Kidney epithelial cell (primary cell): ENCODE measurements around the gene LAG3. TPM values are rescaled to one million over a fixed set of nuclear protein-coding genes. Genes with fewer than 3 reads are reported as not detected.

Experiments
- DNase-seq: peaks from one replicate; pipeline ENCODE4 v3.0.0-alpha.2; 2010; ENCODE audit warnings: low read depth
- H3K27me3 ChIP-seq: 2 replicates; pipeline ENCODE4 v1.6.0; 2011; ENCODE audit warnings: low read length; ENCODE audit not compliant: control insufficient read depth, insufficient read depth
- H3K36me3 ChIP-seq: 2 replicates; pipeline ENCODE4 v1.5.1; 2011; ENCODE audit warnings: low read length; ENCODE audit not compliant: control insufficient read depth, insufficient read depth
- H3K4me3 ChIP-seq: 2 replicates; pipeline ENCODE4 v1.5.1; 2011; ENCODE audit warnings: low read depth, mild to moderate bottlenecking, control low read depth, low read length
- CTCF ChIP-seq: IDR thresholded peaks from 2 replicates; pipeline ENCODE4 v1.5.1; 2011; ENCODE audit warnings: mild to moderate bottlenecking, moderate library complexity, low read length, control low read depth, inconsistent platforms; ENCODE audit not compliant: insufficient read depth, poor library complexity, severe bottlenecking
- total RNA-seq: library from RNA; depleted of rRNA; stranded (reverse); fragments of >200 nt; gene quantifications from 2 replicates; pipeline ENCODE4 v1.2.3, GENCODE V29; 2015

Gene LAG3
- total RNA-seq, 1 donor from 2014 or later = not detected

GRCh38 chr12:6757028-6757690, 15.2 kb upstream of the LAG3 start:
- TF ChIP-seq CTCF = no peak
- H3K27me3 ChIP-seq = no peaks in the 10 kb centered on the region
- no peak overlapping the region for H3K4me3 ChIP-seq
- H3K36me3 ChIP-seq = no peaks in the 10 kb centered on the region
- no peak for DNase-seq

- DNase-seq = no peak
- no peak for TF ChIP-seq CTCF
Observed at GRCh38 chr12:6758506-6759095, 13.7 kb upstream of the LAG3 start.

GRCh38 chr12:6759741-6760140, 12.6 kb upstream of the LAG3 start:
- DNase-seq = no peak

More at GRCh38 chr12:6758506-6759095, 13.7 kb upstream of the LAG3 start:
- Histone ChIP-seq H3K4me3 (no peak overlapping the region), H3K27me3 (no peaks in the 10 kb centered on the region), H3K36me3 (no peaks in the 10 kb centered on the region)

GRCh38 chr12:6763380-6763779, 8.9 kb upstream of the LAG3 start:
- Histone ChIP-seq H3K4me3 (no peak overlapping the region), H3K36me3 (no peaks in the 10 kb centered on the region), H3K27me3 (no peaks in the 10 kb centered on the region)
- no peak for TF ChIP-seq CTCF
- DNase-seq = no peak

More at GRCh38 chr12:6759741-6760140, 12.6 kb upstream of the LAG3 start:
- H3K36me3 ChIP-seq = no peaks in the 10 kb centered on the region
- H3K4me3 ChIP-seq = no peak overlapping the region
- no peak for TF ChIP-seq CTCF
- H3K27me3 ChIP-seq = no peaks in the 10 kb centered on the region

- peak; percentile 97 for DNase-seq
- Histone ChIP-seq H3K27me3 (no peaks in the 10 kb centered on the region), H3K36me3 (no peaks in the 10 kb centered on the region), H3K4me3 (peak overlapping the region; percentile 8)
- no peak for TF ChIP-seq CTCF
Observed at GRCh38 chr12:6764011-6764828, 8.1 kb upstream of the LAG3 start.
